Natural killer cell (primary cell): Measurements from ENCODE around the gene ACSL6. TPM values are rescaled to one million over a fixed set of nuclear protein-coding genes. Genes with fewer than 3 reads are reported as not detected.
A peak's percentile ranks its signal among the peaks of the same experiment; 100 is the strongest.
"Not testable (repeated sequence)": the region's sequence is repeated elsewhere in the genome, so short reads cannot be mapped to it uniquely, and the experiment has no call there.

Experiments used
- ATAC-seq, 3 donors: fragments of 150-1000 bp in 2 of 3; fragments of 200-7000 bp in 1 of 3; cut with Tn5 transposase; 1 replicate in 1 of 3; 2 replicates in 2 of 3; pipeline ENCODE4 v1.10.0; 2021; ENCODE audit warnings: mild to moderate bottlenecking in 2 of 3, moderate library complexity in 2 of 3
- DNase-seq, 2 donors: peaks; one replicate each; pipeline versions ENCODE4 v3.0.0 to v3.0.0-alpha.2; 2013 to 2021; ENCODE audit warnings: mixed read lengths in 1 of 2
- H3K27ac ChIP-seq: one replicate; pipeline ENCODE4 v1.5.1; 2013; ENCODE audit warnings: mild to moderate bottlenecking, low read length
- H3K27me3 ChIP-seq: one replicate; pipeline ENCODE4 v1.6.1; 2013; ENCODE audit warnings: low read length; ENCODE audit not compliant: control insufficient read depth, insufficient read depth
- H3K36me3 ChIP-seq: one replicate; pipeline ENCODE4 v1.6.1; 2013; ENCODE audit warnings: low read length; ENCODE audit not compliant: control insufficient read depth, insufficient read depth
- H3K4me1 ChIP-seq: one replicate; pipeline ENCODE4 v1.6.1; 2013; ENCODE audit warnings: low read length; ENCODE audit not compliant: control insufficient read depth, insufficient read depth
- H3K4me3 ChIP-seq: one replicate; pipeline ENCODE4 v1.5.1; 2013; ENCODE audit warnings: low read length
- H3K9me3 ChIP-seq: one replicate; pipeline ENCODE4 v1.6.1; 2013; ENCODE audit warnings: low read length; ENCODE audit not compliant: control insufficient read depth, insufficient read depth
- H3K27ac Mint-ChIP-seq, 2 donors: one replicate each; pipeline ENCODE4 v1.8.0; 2022; ENCODE audit warnings: mild to moderate bottlenecking in 2 of 2, mixed read lengths in 2 of 2, moderate library complexity in 1 of 2
- H3K27me3 Mint-ChIP-seq, 2 donors: one replicate each; pipeline ENCODE4 v1.8.0; 2022; ENCODE audit warnings: low read depth in 2 of 2, mixed read lengths in 2 of 2
- H3K36me3 Mint-ChIP-seq: one replicate; pipeline ENCODE4 v1.8.0; 2022; ENCODE audit warnings: mixed read lengths
- H3K4me1 Mint-ChIP-seq, 2 donors: one replicate each; pipeline ENCODE4 v1.8.0; 2022; ENCODE audit warnings: mixed read lengths in 2 of 2
- H3K4me3 Mint-ChIP-seq: one replicate; pipeline ENCODE4 v1.8.0; 2022; ENCODE audit warnings: mild to moderate bottlenecking, moderate library complexity, mixed read lengths
- H3K9me3 Mint-ChIP-seq, 2 donors: one replicate each; pipeline ENCODE4 v1.8.0; 2022; ENCODE audit warnings: mixed read lengths in 2 of 2
- CTCF ChIP-seq: fragments of 200-600 bp; IDR thresholded peaks from one replicate; pipeline ENCODE4 v1.8.0; 2022; ENCODE audit warnings: antibody characterized with exemption
- WGBS: methylation state at CpG from one replicate; pipeline ENCODE4 v1.1.7; 2013; ENCODE audit warnings: missing lambda C conversion rate; ENCODE audit not compliant: insufficient coverage; 5-methylcytosine and 5-hydroxymethylcytosine counted together
- intact Hi-C: fragments of 100-400 bp; cut with micrococcal nuclease; formaldehyde crosslinking; loops from one replicate; pipeline ENCODE4 v1.14.2; 2022
- total RNA-seq, 4 donors: library from RNA; stranded (reverse); fragments of 120-200 nt in 1 of 4; gene quantifications; one replicate each; pipeline versions ENCODE4 v1.2.3 to v1.2.4, GENCODE V29; 2013 to 2022

The ACSL6 gene
- total RNA-seq, 3 donors from 2014 or later (not counting 1 experiment from before 2014, with no cell fraction given): 2.1 to 2.2 (median 2.2) TPM

- H3K27me3 ChIP-seq: peaks cover 2% of the 10 kb centered on the region
- Mint-ChIP-seq H3K4me3 (no peak overlapping the region), H3K27me3 (peaks cover 6 to 41% of the 10 kb centered on the region in 2 donors), H3K36me3 (no peaks in the 10 kb centered on the region), H3K9me3 (no peaks in the 10 kb centered on the region), H3K27ac (no peak overlapping the region), H3K4me1 (no peaks in the 10 kb centered on the region)
- H3K4me3 ChIP-seq: no peak overlapping the region
- ATAC-seq: no peak
- WGBS: 75% methylated on average over 3 of the region's 3 CpGs
- H3K4me1 ChIP-seq: no peaks in the 10 kb centered on the region
- TF ChIP-seq CTCF: no peak
- no peaks in the 10 kb centered on the region for H3K36me3 ChIP-seq
- H3K27ac ChIP-seq: no peak overlapping the region
- intact Hi-C loops: no loop called here
- no peak for DNase-seq
- H3K9me3 ChIP-seq: no peaks in the 10 kb centered on the region
Observed at GRCh38 chr5:131913603-131914002, 97.9 kb downstream of the ACSL6 start.

- Mint-ChIP-seq H3K4me3 (no peak overlapping the region), H3K4me1 (peaks cover 5 to 16% of the 10 kb centered on the region in 2 donors), H3K27ac (no peak overlapping the region), H3K27me3 (peaks cover 13 to 23% of the 10 kb centered on the region in 2 donors), H3K36me3 (peaks cover 32% of the 10 kb centered on the region), H3K9me3 (peaks cover 12 to 17% of the 10 kb centered on the region in 2 donors)
- intact Hi-C loops: no loop called here
- H3K4me1 ChIP-seq: peaks cover 6% of the 10 kb centered on the region
- WGBS: no CpG with 5 or more reads among the region's 2 CpGs
- H3K27ac ChIP-seq: no peak overlapping the region
- peaks cover 6% of the 10 kb centered on the region for H3K9me3 ChIP-seq
- ATAC-seq: no peak
- no peaks in the 10 kb centered on the region for H3K36me3 ChIP-seq
- no peak overlapping the region for H3K4me3 ChIP-seq
- no peak for TF ChIP-seq CTCF
- peaks cover 2% of the 10 kb centered on the region for H3K27me3 ChIP-seq
- DNase-seq: no peak
Observed at GRCh38 chr5:131906668-131907067, 104.8 kb downstream of the ACSL6 start.

GRCh38 chr5:131902266-131902665 is 109.2 kb downstream of the ACSL6 start:
- H3K4me3 Mint-ChIP-seq, H3K4me3 ChIP-seq, intact Hi-C loops, H3K27me3 ChIP-seq, H3K36me3 ChIP-seq: not testable (repeated sequence)
- H3K36me3 Mint-ChIP-seq: peaks cover 32% of the 10 kb centered on the region
- peak in 1 of 3 donors; percentile 34 for ATAC-seq
- Histone ChIP-seq H3K9me3 (peaks cover 13% of the 10 kb centered on the region), H3K4me1 (peaks cover 11% of the 10 kb centered on the region), H3K27ac (peak overlapping the region; percentile 43)
- 13% methylated on average over 1 of the region's 1 CpG for WGBS
- peaks cover 5 to 23% of the 10 kb centered on the region in 2 donors for H3K4me1 Mint-ChIP-seq
- peaks cover 12 to 21% of the 10 kb centered on the region in 2 donors for H3K9me3 Mint-ChIP-seq
- H3K27ac Mint-ChIP-seq: peak overlapping the region; percentile 6 to 51
- H3K27me3 Mint-ChIP-seq: peaks cover 11 to 14% of the 10 kb centered on the region in 2 donors
- peak in 1 of 2 donors; percentile 12 for DNase-seq

Other genes with a start within 250 kb of the ACSL6 start
- 10 to 100 TPM; 49.6 to 54.6 (median 50.8) TPM for gene FNIP1, start 214.6 kb downstream of the ACSL6 start, total RNA-seq
- 1 to 10 TPM in 1 of 3 donors, not detected in 2; 1.1 TPM for gene MEIKIN, start 66.0 kb downstream of the ACSL6 start, total RNA-seq
- not detected for gene IL3, start 49.0 kb upstream of the ACSL6 start, total RNA-seq
- gene CSF2, start 62.1 kb upstream of the ACSL6 start, total RNA-seq: 1 to 10 TPM in 1 of 3 donors, under 1 TPM in 2; 0.65 to 1.2 (median 0.82) TPM
- under 1 TPM in 1 of 3 donors, not detected in 2; 0.20 TPM for gene P4HA2, start 216.2 kb upstream of the ACSL6 start, total RNA-seq
- gene PDLIM4, start 246.0 kb upstream of the ACSL6 start, total RNA-seq: not detected